DOHH2 (cell line): ENCODE data around the gene CCL19.

Experiments
- CTCF ChIP-seq: fragments of 200-600 bp; sonication (generic); IDR thresholded peaks from one replicate; pipeline ENCODE4 v1.5.1; 2014; ENCODE audit warnings: antibody characterized with exemption, mild to moderate bottlenecking, low read depth, low read length; ENCODE audit not compliant: poor library complexity, severe bottlenecking
- EZH2phosphoT487 ChIP-seq: fragments of 200-600 bp; sonication (generic); IDR thresholded peaks from 2 replicates; pipeline ENCODE4 v1.6.1; 2017; ENCODE audit warnings: borderline replicate concordance, mild to moderate bottlenecking, antibody characterized with exemption, low read length, moderate library complexity, mixed read lengths

- TF ChIP-seq CTCF: no peak
- TF ChIP-seq EZH2phosphoT487: no peak
These were observed 41.8 kb upstream of the CCL19 start for GRCh38 chr9:34732886-34733285.
